NK-92 (cell line): ENCODE data around the gene TMTC4.
A peak's percentile ranks its signal among the peaks of the same experiment; 100 is the strongest.
"Not testable (repeated sequence)": the region's sequence is repeated elsewhere in the genome, so short reads cannot be mapped to it uniquely, and the experiment has no call there.

Experiments used
- DNase-seq: peaks from one replicate; lab custom pipeline; 2025; ENCODE audit not compliant: unreplicated experiment; lab: John Stamatoyannopoulos, UW

TMTC4 gene

GRCh38 chr13:100589178-100589725 lies 85.3 kb downstream of the TMTC4 start:
- DNase-seq = no peak

- no peak for DNase-seq
Observed at GRCh38 chr13:100588331-100589177, 86.0 kb downstream of the TMTC4 start, which contains the start of gene GGACT. Gene GGACT, minus strand, starts transcription at chr13:100588789. Its CDS starts 56,198 bp downstream, at chr13:100532591.

- DNase-seq = no peak
Observed at GRCh38 chr13:100584896-100585295, 89.7 kb downstream of the TMTC4 start.

GRCh38 chr13:100581504-100581903 lies 93.1 kb downstream of the TMTC4 start:
- no peak for DNase-seq

- no peak for DNase-seq
Observed at GRCh38 chr13:100581030-100581429, 93.6 kb downstream of the TMTC4 start.

GRCh38 chr13:100580045-100580444 lies 94.5 kb downstream of the TMTC4 start:
- DNase-seq = no peak

- not testable (repeated sequence) for DNase-seq
Observed at GRCh38 chr13:100577239-100577638, 97.4 kb downstream of the TMTC4 start.

- peak; percentile 4 for DNase-seq
Observed at GRCh38 chr13:100573121-100573520, 101.5 kb downstream of the TMTC4 start.

- DNase-seq = no peak
Observed at GRCh38 chr13:100566543-100566942, 108.1 kb downstream of the TMTC4 start.

GRCh38 chr13:100565286-100565685 lies 109.3 kb downstream of the TMTC4 start:
- DNase-seq = no peak

GRCh38 chr13:100564444-100565223 lies 110.0 kb downstream of the TMTC4 start:
- DNase-seq = no peak

GRCh38 chr13:100563779-100564178 lies 110.8 kb downstream of the TMTC4 start:
- no peak for DNase-seq

GRCh38 chr13:100561599-100562204 lies 112.9 kb downstream of the TMTC4 start:
- DNase-seq = no peak

- DNase-seq = no peak
Observed at GRCh38 chr13:100561158-100561499, 113.5 kb downstream of the TMTC4 start.

GRCh38 chr13:100560498-100561157 lies 114.0 kb downstream of the TMTC4 start:
- no peak for DNase-seq

- no peak for DNase-seq
Observed at GRCh38 chr13:100559886-100560285, 114.7 kb downstream of the TMTC4 start.
